HG02884 (cell line): ENCODE data around the gene CDC42EP4.
A peak's percentile ranks its signal among the peaks of the same experiment; 100 is the strongest.
"Not testable (repeated sequence)": the region's sequence is repeated elsewhere in the genome, so short reads cannot be mapped to it uniquely, and the experiment has no call there.

ENCODE experiments used
- ATAC-seq: cut with Tn5 transposase; IDR thresholded peaks from one replicate; pipeline ENCODE4 v1.9.1; 2021; ENCODE audit warnings: mild to moderate bottlenecking, moderate library complexity; ENCODE audit not compliant: unreplicated experiment

The CDC42EP4 gene

GRCh38 chr17:73323409-73324159, 11.8 kb upstream of the CDC42EP4 start:
- no peak for ATAC-seq

GRCh38 chr17:73320601-73321264, 8.9 kb upstream of the CDC42EP4 start:
- no peak for ATAC-seq

- no peak for ATAC-seq
Measured at GRCh38 chr17:73319766-73320165, 8.0 kb upstream of the CDC42EP4 start.

GRCh38 chr17:73318836-73319235, 7.0 kb upstream of the CDC42EP4 start:
- ATAC-seq: no peak

GRCh38 chr17:73318427-73318813, 6.6 kb upstream of the CDC42EP4 start:
- ATAC-seq: no peak

GRCh38 chr17:73317513-73318426, 6.0 kb upstream of the CDC42EP4 start:
- peak; percentile 9 for ATAC-seq

GRCh38 chr17:73316919-73317505, 5.2 kb upstream of the CDC42EP4 start:
- ATAC-seq: peak; percentile 75

GRCh38 chr17:73315471-73315870, 3.7 kb upstream of the CDC42EP4 start:
- no peak for ATAC-seq

- ATAC-seq: no peak
Measured at GRCh38 chr17:73313526-73314127, 1.8 kb upstream of the CDC42EP4 start.

- ATAC-seq: not testable (repeated sequence)
Measured at GRCh38 chr17:73312887-73313286, 1.1 kb upstream of the CDC42EP4 start.

- peak; percentile 5 for ATAC-seq
Measured at GRCh38 chr17:73311428-73311780, 397 bp downstream of the CDC42EP4 start.

- ATAC-seq: no peak
Measured at GRCh38 chr17:73309727-73310596, 1.8 kb downstream of the CDC42EP4 start.

- ATAC-seq: not testable (repeated sequence)
Measured at GRCh38 chr17:73308959-73309358, 2.8 kb downstream of the CDC42EP4 start.

GRCh38 chr17:73308017-73308823, 3.6 kb downstream of the CDC42EP4 start:
- no peak for ATAC-seq

GRCh38 chr17:73307130-73307529, 4.7 kb downstream of the CDC42EP4 start:
- no peak for ATAC-seq

GRCh38 chr17:73305845-73306836, 5.7 kb downstream of the CDC42EP4 start:
- ATAC-seq: no peak

- no peak for ATAC-seq
Measured at GRCh38 chr17:73304971-73305812, 6.6 kb downstream of the CDC42EP4 start.
